ENCODE data around the gene GPD1. TPM values are rescaled to one million over a fixed set of nuclear protein-coding genes. Genes with fewer than 3 reads are reported as not detected.

Gene GPD1
- total and polyA plus RNA-seq, 9 of the 15 experiments (the other 6 are each of a cell fraction or from before 2014, with no cell fraction given), result 0.13 to 1.00 (median 0.55) TPM

DNA sequence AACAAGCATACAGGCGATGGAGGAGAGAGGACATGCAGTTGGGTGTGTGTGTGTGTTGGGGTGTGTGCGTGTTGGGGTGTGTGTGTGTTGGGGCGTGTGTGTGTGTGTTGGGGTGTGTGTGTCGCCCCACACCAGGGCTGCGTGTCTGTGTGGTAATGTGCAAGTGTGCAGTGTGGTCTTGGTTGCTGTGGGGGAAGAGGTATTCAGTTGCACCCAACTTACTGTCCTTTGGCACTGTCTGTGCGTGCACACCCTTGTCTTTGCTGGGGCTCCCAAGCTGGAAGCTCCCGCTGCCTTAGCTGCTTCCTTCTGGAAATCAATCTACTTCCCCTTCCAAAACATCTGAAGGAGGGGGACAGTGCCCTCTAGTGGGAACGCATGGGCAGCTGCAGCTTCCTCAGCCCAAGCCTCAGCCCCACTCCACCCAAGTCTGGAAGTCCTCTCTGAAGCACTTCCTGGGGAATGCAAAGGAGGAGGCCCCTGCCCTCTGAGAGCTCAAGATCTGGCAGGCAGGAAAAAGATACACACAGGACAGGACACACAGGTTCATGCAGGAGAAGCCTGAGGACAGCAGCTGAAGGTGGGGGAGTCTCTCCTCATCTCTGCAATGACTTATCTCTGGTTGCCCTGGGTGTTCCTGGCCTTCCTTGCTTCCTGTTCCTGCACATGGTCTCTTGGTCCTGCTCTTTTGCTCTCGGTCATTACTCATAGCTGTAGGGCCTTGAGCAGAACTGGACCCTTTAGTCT, 33.3 kb upstream of the GPD1 start (continued):
- TF ChIP-seq NONO (IDR thresholded peaks at IDR 0.05; ENCODE audit: low read depth in 2 of 2, low read length in 1 of 2) (no peak), ZNF785 (CRISPR knock-in tag; IDR thresholded peaks at IDR 0.05) (no peak), ZKSCAN1 (IDR thresholded peaks at IDR 0.05; ENCODE audit: low read depth, low read length) (no peak), CBX8 (IDR thresholded peaks at IDR 0.05; ENCODE audit: borderline replicate concordance, extremely low read depth, low read depth, low read length, poor library complexity, severe bottlenecking) (no peak), ETS2 (tag; IDR thresholded peaks at IDR 0.05; ENCODE audit: borderline replicate concordance, poor library complexity, severe bottlenecking) (no peak), NFIX (CRISPR knock-in tag; IDR thresholded peaks at IDR 0.05; ENCODE audit: low read depth) (no peak), MAFK (IDR thresholded peaks at IDR 0.05; ENCODE audit: low read length) (no peak), XRCC3 (IDR thresholded peaks at IDR 0.05) (no peak), ZNF589 (CRISPR knock-in tag; IDR thresholded peaks at IDR 0.05; ENCODE audit: low read depth) (no peak), U2AF2 (optimal IDR thresholded peaks at IDR 0.05; ENCODE audit: low read depth, low read length) (no peak), SAP30 (IDR thresholded peaks at IDR 0.05; ENCODE audit: borderline replicate concordance, insufficient read depth, low read depth, low read length, poor library complexity, severe bottlenecking) (no peak), HDAC2 (IDR thresholded peaks at IDR 0.05) (0 out of 2 replicates have a peak, but pooled peaks have one; percentile 52), ZNF121 (CRISPR knock-in tag; conservative IDR thresholded peaks at IDR 0.05) (no peak)
- TF ChIP-seq, protein P1, sequence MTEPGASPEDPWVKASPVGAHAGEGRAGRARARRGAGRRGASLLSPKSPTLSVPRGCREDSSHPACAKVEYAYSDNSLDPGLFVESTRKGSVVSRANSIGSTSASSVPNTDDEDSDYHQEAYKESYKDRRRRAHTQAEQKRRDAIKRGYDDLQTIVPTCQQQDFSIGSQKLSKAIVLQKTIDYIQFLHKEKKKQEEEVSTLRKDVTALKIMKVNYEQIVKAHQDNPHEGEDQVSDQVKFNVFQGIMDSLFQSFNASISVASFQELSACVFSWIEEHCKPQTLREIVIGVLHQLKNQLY (CRISPR knock-in tag; conservative IDR thresholded peaks at IDR 0.05), result no peak
- TF ChIP-seq, protein P2, sequence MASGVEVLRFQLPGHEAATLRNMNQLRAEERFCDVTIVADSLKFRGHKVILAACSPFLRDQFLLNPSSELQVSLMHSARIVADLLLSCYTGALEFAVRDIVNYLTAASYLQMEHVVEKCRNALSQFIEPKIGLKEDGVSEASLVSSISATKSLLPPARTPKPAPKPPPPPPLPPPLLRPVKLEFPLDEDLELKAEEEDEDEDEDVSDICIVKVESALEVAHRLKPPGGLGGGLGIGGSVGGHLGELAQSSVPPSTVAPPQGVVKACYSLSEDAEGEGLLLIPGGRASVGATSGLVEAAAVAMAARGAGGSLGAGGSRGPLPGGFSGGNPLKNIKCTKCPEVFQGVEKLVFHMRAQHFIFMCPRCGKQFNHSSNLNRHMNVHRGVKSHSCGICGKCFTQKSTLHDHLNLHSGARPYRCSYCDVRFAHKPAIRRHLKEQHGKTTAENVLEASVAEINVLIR (CRISPR knock-in tag; IDR thresholded peaks at IDR 0.05), result no peak
- TF ChIP-seq, protein P3, sequence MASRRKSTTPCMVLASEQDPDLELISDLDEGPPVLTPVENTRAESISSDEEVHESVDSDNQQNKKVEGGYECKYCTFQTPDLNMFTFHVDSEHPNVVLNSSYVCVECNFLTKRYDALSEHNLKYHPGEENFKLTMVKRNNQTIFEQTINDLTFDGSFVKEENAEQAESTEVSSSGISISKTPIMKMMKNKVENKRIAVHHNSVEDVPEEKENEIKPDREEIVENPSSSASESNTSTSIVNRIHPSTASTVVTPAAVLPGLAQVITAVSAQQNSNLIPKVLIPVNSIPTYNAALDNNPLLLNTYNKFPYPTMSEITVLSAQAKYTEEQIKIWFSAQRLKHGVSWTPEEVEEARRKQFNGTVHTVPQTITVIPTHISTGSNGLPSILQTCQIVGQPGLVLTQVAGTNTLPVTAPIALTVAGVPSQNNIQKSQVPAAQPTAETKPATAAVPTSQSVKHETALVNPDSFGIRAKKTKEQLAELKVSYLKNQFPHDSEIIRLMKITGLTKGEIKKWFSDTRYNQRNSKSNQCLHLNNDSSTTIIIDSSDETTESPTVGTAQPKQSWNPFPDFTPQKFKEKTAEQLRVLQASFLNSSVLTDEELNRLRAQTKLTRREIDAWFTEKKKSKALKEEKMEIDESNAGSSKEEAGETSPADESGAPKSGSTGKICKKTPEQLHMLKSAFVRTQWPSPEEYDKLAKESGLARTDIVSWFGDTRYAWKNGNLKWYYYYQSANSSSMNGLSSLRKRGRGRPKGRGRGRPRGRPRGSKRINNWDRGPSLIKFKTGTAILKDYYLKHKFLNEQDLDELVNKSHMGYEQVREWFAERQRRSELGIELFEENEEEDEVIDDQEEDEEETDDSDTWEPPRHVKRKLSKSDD (conservative IDR thresholded peaks at IDR 0.05; ENCODE audit: low read length), result peak; percentile 56; the same call in 1 of the 2 replicates
- TF ChIP-seq, protein P4, sequence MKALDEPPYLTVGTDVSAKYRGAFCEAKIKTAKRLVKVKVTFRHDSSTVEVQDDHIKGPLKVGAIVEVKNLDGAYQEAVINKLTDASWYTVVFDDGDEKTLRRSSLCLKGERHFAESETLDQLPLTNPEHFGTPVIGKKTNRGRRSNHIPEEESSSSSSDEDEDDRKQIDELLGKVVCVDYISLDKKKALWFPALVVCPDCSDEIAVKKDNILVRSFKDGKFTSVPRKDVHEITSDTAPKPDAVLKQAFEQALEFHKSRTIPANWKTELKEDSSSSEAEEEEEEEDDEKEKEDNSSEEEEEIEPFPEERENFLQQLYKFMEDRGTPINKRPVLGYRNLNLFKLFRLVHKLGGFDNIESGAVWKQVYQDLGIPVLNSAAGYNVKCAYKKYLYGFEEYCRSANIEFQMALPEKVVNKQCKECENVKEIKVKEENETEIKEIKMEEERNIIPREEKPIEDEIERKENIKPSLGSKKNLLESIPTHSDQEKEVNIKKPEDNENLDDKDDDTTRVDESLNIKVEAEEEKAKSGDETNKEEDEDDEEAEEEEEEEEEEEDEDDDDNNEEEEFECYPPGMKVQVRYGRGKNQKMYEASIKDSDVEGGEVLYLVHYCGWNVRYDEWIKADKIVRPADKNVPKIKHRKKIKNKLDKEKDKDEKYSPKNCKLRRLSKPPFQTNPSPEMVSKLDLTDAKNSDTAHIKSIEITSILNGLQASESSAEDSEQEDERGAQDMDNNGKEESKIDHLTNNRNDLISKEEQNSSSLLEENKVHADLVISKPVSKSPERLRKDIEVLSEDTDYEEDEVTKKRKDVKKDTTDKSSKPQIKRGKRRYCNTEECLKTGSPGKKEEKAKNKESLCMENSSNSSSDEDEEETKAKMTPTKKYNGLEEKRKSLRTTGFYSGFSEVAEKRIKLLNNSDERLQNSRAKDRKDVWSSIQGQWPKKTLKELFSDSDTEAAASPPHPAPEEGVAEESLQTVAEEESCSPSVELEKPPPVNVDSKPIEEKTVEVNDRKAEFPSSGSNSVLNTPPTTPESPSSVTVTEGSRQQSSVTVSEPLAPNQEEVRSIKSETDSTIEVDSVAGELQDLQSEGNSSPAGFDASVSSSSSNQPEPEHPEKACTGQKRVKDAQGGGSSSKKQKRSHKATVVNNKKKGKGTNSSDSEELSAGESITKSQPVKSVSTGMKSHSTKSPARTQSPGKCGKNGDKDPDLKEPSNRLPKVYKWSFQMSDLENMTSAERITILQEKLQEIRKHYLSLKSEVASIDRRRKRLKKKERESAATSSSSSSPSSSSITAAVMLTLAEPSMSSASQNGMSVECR (CRISPR knock-in tag; IDR thresholded peaks at IDR 0.05), result peak; percentile 27; the same call in 1 of the 2 replicates
